Lower leg skin (tissue), 3 donors: ENCODE results near the gene SOX3.

Source experiments
- POLR2A ChIP-seq, 2 donors: fragments of 450-650 bp; IDR thresholded peaks; one replicate each; pipeline ENCODE4 v1.6.1; 2016 to 2017; ENCODE audit warnings: antibody characterized with exemption in 2 of 2, mild to moderate bottlenecking in 1 of 2, moderate library complexity in 1 of 2
- TF ChIP-seq, protein P1 (sequence below), 3 donors: fragments of 450-650 bp; IDR thresholded peaks; one replicate each; pipeline ENCODE4 v1.5.1; 2016; ENCODE audit warnings: antibody characterized with exemption in 3 of 3, mild to moderate bottlenecking in 3 of 3, moderate library complexity in 2 of 3

DNA sequence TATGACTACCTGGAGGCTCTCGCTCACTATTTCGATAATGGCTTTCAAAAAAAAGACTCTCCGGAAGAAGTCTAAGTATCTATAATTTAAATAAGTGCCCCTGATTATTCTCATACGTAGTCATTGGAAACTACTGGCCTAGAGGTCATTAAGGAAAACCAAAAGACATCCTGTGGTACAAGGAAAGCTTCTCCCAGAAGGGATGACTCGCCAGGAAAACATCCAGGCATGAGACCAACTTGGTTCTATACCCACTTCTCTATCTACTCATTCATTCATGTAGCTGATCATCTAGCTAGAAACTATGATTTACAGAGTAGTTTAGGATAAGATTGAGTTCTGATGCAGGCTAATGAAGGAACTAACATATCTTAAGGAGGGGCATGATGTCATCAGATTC lies 37.7 kb downstream of the SOX3 start:
- TF ChIP-seq, protein P1, sequence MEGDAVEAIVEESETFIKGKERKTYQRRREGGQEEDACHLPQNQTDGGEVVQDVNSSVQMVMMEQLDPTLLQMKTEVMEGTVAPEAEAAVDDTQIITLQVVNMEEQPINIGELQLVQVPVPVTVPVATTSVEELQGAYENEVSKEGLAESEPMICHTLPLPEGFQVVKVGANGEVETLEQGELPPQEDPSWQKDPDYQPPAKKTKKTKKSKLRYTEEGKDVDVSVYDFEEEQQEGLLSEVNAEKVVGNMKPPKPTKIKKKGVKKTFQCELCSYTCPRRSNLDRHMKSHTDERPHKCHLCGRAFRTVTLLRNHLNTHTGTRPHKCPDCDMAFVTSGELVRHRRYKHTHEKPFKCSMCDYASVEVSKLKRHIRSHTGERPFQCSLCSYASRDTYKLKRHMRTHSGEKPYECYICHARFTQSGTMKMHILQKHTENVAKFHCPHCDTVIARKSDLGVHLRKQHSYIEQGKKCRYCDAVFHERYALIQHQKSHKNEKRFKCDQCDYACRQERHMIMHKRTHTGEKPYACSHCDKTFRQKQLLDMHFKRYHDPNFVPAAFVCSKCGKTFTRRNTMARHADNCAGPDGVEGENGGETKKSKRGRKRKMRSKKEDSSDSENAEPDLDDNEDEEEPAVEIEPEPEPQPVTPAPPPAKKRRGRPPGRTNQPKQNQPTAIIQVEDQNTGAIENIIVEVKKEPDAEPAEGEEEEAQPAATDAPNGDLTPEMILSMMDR (IDR thresholded peaks at IDR 0.05): no peak
- TF ChIP-seq POLR2A (IDR thresholded peaks at IDR 0.05): no peak
